ENCODE results near the gene SYNGR3.

GRCh38 chr16:2032285-2033056, 42.7 kb downstream of the SYNGR3 start:
- no peak for TF ChIP-seq POLR2A (IDR thresholded peaks at IDR 0.05)
- no peak for TF ChIP-seq CTCF (IDR thresholded peaks at IDR 0.05)

Data from esophagus squamous epithelium (tissue), 4 donors.